Sigmoid colon (tissue), 4 donors: ENCODE data around the gene FBXL17.

ENCODE experiments used
- POLR2A ChIP-seq, 2 donors: fragments of 450-650 bp; IDR thresholded peaks; one replicate each; pipeline ENCODE4 v1.6.1; 2016; ENCODE audit warnings: antibody characterized with exemption in 2 of 2, mild to moderate bottlenecking in 2 of 2, moderate library complexity in 2 of 2
- POLR2AphosphoS5 ChIP-seq, 4 donors: sonication (generic); formaldehyde crosslinking; IDR thresholded peaks; one replicate each; pipeline ENCODE4 v1.6.1; 2017; ENCODE audit warnings: antibody characterized with exemption in 4 of 4
- TF ChIP-seq, protein P1 (sequence below), 4 experiments: fragments of 450-650 bp in 3 of 4; fragments of 200-600 bp in 1 of 4; IDR thresholded peaks; one replicate each; pipeline ENCODE4 v1.5.1; 2016 to 2019; ENCODE audit warnings: antibody characterized with exemption in 4 of 4, mild to moderate bottlenecking in 3 of 4, moderate library complexity in 2 of 4

DNA sequence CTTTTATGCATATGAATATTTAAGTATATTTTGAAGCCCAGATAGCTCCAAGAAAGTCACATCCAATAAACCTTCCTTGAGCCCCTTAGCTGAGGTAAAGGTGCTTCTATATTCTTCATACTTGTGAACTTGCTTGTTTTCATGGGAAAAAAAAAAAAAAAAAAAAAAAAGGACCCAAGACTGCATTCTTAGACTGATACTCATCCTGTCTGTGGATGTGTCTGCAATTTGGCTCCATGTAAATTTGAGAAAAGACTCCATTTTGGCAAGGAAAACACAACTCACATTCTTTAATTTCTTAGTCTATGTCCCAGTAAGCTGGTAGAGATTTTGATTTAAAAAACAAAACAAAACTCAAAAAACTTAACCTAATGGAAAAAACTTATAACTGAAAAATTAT is 238.3 kb downstream of the FBXL17 start:
- TF ChIP-seq POLR2A (IDR thresholded peaks at IDR 0.05) (no peak), POLR2AphosphoS5 (IDR thresholded peaks at IDR 0.05) (no peak)
- TF ChIP-seq, protein P1, sequence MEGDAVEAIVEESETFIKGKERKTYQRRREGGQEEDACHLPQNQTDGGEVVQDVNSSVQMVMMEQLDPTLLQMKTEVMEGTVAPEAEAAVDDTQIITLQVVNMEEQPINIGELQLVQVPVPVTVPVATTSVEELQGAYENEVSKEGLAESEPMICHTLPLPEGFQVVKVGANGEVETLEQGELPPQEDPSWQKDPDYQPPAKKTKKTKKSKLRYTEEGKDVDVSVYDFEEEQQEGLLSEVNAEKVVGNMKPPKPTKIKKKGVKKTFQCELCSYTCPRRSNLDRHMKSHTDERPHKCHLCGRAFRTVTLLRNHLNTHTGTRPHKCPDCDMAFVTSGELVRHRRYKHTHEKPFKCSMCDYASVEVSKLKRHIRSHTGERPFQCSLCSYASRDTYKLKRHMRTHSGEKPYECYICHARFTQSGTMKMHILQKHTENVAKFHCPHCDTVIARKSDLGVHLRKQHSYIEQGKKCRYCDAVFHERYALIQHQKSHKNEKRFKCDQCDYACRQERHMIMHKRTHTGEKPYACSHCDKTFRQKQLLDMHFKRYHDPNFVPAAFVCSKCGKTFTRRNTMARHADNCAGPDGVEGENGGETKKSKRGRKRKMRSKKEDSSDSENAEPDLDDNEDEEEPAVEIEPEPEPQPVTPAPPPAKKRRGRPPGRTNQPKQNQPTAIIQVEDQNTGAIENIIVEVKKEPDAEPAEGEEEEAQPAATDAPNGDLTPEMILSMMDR (IDR thresholded peaks at IDR 0.05) = no peak
